GM21717 (cell line): Measurements from ENCODE around the gene LOX.

Experiments
- ATAC-seq: cut with Tn5 transposase; IDR thresholded peaks from one replicate; pipeline ENCODE4 v1.9.1; 2021; ENCODE audit warnings: mild to moderate bottlenecking, moderate library complexity; ENCODE audit not compliant: unreplicated experiment

LOX gene

GRCh38 chr5:122078116-122079110, at the start of gene LOX:
Gene LOX, minus strand, starts transcription at chr5:122078259. Its CDS starts 274 bp downstream, at chr5:122077985.
- no peak for ATAC-seq

- no peak for ATAC-seq
Measured at GRCh38 chr5:122126756-122127321, 48.8 kb upstream of the LOX start.

- no peak for ATAC-seq
Measured at GRCh38 chr5:122126177-122126755, 48.2 kb upstream of the LOX start.

GRCh38 chr5:122124766-122125165, 46.7 kb upstream of the LOX start:
- no peak for ATAC-seq

- no peak for ATAC-seq
Measured at GRCh38 chr5:122121479-122122465, 43.7 kb upstream of the LOX start.

GRCh38 chr5:122120957-122121356, 42.9 kb upstream of the LOX start:
- ATAC-seq, result no peak

- no peak for ATAC-seq
Measured at GRCh38 chr5:122120493-122120892, 42.4 kb upstream of the LOX start.

GRCh38 chr5:122119205-122119604, 41.1 kb upstream of the LOX start:
- ATAC-seq, result no peak

GRCh38 chr5:122118356-122118948, 40.4 kb upstream of the LOX start:
- no peak for ATAC-seq

GRCh38 chr5:122114501-122114900, 36.4 kb upstream of the LOX start:
- ATAC-seq, result no peak

GRCh38 chr5:122112733-122113558, 34.9 kb upstream of the LOX start:
- ATAC-seq, result no peak

- no peak for ATAC-seq
Measured at GRCh38 chr5:122112063-122112462, 34.0 kb upstream of the LOX start.

- no peak for ATAC-seq
Measured at GRCh38 chr5:122111460-122111859, 33.4 kb upstream of the LOX start.

GRCh38 chr5:122110987-122111386, 32.9 kb upstream of the LOX start:
- ATAC-seq, result no peak

- ATAC-seq, result no peak
Measured at GRCh38 chr5:122107016-122107415, 29.0 kb upstream of the LOX start.

- no peak for ATAC-seq
Measured at GRCh38 chr5:122105909-122106308, 27.9 kb upstream of the LOX start.

- ATAC-seq, result no peak
Measured at GRCh38 chr5:122102825-122103224, 24.8 kb upstream of the LOX start.

GRCh38 chr5:122101636-122102285, 23.7 kb upstream of the LOX start:
- ATAC-seq, result peak; percentile 72
